GM19025 (cell line): Measurements from ENCODE around the gene GPR146.

Experiments
- ATAC-seq: cut with Tn5 transposase; IDR thresholded peaks from one replicate; pipeline ENCODE4 v1.9.1; 2021; ENCODE audit warnings: mild to moderate bottlenecking, low read depth, moderate library complexity; ENCODE audit not compliant: unreplicated experiment

Gene GPR146

DNA sequence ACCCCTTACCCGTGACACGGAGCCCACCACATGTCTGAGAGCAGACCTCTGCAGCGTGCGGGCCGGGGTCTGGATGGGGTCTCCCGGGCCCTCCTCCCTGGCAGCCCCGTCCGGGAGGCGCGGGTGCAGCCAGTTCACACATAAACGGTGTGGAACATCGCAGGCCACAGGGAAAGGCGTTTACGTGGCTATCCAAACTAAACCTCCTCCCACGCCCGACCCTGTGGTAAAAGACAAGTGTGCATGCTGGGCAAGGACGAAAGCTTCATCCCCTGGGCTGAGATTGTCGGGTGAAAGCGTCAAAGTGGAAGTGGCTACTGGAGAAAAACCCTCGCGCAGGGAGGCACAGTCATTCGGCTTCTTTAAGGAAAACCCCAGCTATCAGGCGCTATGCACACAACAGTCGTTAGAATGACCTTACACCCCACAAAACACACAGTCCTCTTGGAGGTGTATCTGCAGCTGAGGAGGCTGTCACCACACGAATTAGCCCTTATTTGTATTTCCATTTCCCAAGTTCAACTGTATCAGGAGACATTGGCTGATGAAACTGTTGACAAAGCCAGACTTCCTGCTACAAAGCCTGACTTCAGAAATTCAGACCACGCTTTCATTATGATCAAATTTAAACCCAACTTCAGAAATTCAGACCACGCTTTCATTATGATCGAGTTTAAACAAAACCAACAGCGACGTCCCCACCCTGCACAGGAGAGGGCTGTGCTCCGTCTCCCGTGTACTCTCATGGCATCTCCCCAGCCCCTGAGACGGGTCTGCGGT is 58.9 kb downstream of the GPR146 start:
- ATAC-seq, result peak; percentile 57

DNA sequence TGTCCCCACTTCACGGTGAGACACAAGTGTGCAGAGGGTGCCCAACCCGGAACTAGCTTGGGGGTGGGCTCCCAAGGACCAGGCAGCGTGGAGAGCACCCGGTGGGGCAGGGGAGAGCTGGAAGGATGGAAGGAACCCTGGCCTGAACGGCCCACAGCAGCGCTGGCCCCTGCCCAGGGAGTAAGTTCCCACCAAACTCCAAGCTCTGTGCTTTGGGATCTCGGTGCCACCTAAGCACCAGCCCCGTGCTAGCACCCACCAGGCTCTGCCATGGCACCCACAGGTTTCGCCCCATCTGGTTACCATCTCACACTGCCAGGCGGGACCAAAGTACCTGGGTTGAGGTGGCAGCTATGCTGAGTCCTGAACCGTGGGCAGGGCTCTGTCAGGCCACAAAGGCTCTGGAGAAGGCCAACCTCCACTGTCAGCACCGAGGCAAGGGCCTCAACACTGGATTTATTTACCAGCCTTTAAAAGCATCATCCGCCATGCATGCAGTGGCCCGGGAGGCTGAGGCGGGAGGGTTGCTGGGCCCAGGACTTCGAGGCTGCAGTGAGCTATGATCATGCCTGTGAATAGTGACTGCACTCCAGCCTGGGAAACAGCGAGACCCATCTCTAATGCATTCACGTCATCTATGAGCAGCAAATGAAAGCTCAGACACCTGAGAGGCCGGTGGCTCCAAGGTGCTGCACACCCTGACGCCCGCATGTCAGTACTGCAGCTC is 59.6 kb downstream of the GPR146 start:
- no peak for ATAC-seq

DNA sequence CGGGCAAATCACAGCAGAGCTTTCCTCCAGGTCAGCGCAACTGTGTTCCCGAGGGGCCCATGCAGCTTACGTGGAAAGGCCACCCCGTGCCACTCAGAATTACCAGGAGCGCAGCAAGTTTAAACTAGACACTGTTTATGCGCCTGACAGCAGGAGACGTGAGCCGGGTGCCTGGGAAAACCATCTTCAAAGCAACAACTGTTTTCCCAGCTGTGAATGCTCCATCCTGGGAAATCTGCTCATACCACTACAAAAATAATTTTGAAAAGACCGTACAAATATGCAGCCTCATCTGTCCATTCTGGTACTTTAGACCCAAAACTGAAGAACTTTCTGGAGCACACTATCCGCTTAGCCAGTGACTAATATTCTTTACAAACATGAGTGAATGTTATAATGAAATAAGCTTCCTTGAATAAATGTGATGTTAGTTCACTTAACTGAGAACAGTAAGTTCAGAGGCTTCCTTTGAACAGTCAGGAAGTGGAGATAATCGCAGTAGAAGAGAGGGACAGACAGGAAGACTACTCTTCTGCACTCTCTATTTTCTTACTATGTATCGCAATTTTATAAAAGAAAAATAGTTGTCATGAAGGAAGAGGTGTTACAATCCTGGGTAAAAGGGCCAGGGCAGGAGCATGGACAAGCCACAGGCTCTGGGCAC is 60.3 kb downstream of the GPR146 start:
- no peak for ATAC-seq

DNA sequence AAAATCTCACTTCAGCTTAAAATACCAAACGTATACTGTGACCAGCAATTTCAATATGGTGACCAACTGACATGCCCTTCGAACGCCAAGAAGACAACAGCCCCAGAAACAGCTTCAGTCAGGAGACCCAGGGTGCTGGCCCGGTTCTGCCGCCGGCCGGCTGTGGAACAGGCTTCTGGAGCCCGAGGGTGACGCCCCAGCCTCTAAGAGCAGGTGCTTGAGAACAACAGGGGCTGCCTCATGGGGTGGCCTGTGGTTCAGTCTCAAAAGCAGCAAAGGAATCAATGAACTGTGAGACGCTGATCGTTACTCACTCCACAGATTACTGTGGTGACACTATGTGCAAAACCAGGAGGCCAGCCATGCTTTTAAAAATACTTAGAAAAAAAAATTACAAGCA is 60.8 kb downstream of the GPR146 start:
- no peak for ATAC-seq

DNA sequence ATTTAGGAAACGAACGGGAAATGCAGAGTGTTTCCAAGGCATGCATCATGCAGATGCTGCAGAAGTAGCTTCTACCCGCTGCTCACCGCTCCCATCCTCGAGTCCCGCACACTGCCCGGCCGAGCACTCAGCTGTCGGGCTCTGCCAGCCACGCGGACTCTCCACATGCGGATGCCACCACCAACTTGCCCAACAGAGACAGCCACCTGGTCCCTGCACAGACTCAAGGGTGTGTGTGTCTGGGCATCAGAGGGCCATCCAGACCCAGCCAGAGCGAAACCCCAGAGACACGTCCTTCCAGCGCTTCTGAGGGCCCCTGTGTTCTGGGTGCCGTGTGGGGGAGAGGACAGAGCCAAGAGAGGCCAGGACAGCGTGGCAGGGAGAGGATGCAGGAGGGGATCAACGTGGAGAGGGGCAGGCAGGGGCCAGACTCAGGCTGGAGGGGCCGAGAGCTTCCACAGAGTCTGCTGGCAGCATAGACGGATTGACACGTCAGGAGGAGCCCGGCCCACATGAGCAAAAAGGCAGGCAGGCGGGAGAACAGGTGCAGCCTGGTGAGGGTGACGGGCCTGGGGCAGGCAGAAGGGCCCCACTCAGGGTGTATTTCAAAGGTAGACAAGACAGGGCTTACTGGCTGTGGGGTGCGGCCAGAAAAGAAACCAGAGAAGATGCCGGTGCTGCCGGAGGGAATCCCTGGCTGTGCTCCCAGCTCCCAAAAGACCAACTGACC is 61.9 kb downstream of the GPR146 start:
- no peak for ATAC-seq

DNA sequence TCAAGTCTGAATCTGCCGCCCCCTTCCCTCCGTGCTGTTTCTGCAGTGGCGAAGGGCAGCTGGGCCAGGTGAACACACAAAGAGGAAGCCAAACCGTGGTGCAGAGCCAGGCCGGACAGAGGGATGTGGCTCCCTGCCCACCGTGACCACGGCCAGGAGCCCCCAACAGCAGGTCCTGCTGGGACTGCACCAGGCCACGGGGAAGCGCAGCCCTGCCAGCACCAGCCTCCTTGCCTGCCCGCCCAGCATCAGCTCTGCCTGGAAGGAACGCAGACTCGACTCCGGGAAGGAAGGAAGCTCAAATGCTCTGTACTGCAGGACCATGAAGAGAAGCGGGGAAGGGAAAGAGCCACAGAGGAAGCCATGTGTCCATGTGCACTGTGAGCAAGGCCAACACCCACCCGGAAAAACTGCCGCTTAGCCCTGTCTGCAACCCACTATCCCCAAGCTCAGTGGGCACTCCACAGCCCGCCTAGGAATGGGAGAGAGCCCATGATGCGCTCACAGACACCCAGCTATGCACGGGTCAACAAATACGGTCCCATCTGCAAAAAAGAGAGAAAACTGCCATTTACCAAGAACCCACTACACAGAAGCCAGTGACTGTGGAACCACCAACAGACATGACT is 62.6 kb downstream of the GPR146 start:
- ATAC-seq, result no peak

DNA sequence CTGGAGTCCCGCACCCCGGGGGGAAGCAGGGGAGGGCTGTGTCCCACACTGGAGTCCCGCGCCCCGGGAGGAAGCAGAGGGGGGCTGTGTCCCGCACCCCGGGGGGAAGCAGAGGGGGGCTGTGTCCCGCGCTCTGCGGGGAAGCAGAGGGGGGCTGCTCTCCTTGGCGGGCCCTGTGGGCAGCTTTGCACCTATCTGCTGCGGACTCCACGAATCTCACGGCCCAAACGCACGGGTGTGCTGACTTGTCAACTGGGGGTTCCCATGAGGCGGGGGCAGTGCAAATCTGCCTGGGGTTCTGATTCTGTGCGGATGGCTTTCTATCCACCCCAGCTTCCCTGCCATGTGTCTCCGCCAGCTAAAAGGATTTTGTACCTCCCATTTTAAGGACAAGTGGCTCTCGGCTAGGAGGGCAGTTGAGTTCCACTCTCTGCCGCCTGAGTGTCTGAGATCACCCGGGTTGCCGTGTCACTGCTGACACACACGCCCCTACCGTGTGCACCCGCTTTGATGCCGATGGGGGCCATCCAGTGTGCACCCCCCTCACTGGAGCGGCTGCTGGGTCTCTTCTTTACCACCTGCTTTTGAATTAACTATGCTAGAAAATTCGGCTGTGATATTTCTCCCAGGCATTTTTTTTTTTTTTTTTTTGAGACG is 64.0 kb downstream of the GPR146 start:
- no peak for ATAC-seq
